ENCODE results near the gene DSG4. TPM values are rescaled to one million over a fixed set of nuclear protein-coding genes. Genes with fewer than 3 reads are reported as not detected.

Gene DSG4
- total and polyA plus RNA-seq, 9 of the 15 experiments (the other 6 are each of a cell fraction or from before 2014, with no cell fraction given) = not detected

- Histone ChIP-seq H3K4me2 (ENCODE audit: insufficient read depth, low read length) (no peak overlapping the region), H3K36me3 (ENCODE audit: control insufficient read depth, insufficient read depth, low read length) (no peaks in the 10 kb centered on the region), H3K79me2 (ENCODE audit: control insufficient read depth, insufficient read depth, low read length) (no peaks in the 10 kb centered on the region), H3K4me3 (no peak overlapping the region), H2AFZ (ENCODE audit: low read depth, low read length) (no peak overlapping the region), H3K4me1 (replicated peaks in 1 of 2; ENCODE audit: control insufficient read depth in 2 of 2, insufficient read depth in 2 of 2, low read length in 2 of 2) (no peaks in the 10 kb centered on the region), H3K27me3 (ENCODE audit: control insufficient read depth in 2 of 2, insufficient read depth in 2 of 2, low read length in 2 of 2) (no peaks in the 10 kb centered on the region; a peak in 1 of 5 replicates), H3K9me1 (ENCODE audit: control insufficient read depth, insufficient read depth, low read length) (no peaks in the 10 kb centered on the region), H4K20me1 (replicated peaks; ENCODE audit: control insufficient read depth, insufficient read depth, low read length) (no peaks in the 10 kb centered on the region), H3K9ac (ENCODE audit: insufficient read depth in 1 of 2, low read depth in 2 of 2, low read length in 2 of 2) (no peak overlapping the region), H3K9me3 (replicated peaks; ENCODE audit: control insufficient read depth, insufficient read depth, low read depth, low read length) (no peaks in the 10 kb centered on the region), H3K27ac (ENCODE audit: extremely low read depth, low read depth, low read length) (no peak overlapping the region)
- WGBS (ENCODE audit: insufficient coverage, low coverage, missing lambda C conversion rate) = 22% methylated on average over 3 of the region's 3 CpGs
- DNase-seq (ENCODE audit: extremely low read depth in 1 of 4, low spot score in 3 of 4) (no peak), FAIRE-seq (peak; percentile 15), ATAC-seq (no peak)
- in situ Hi-C loops (cut with MboI) = no loop called here
- POLR2A ChIA-PET = no interaction called here
- TF ChIP-seq ZNF184 (CRISPR knock-in tag; IDR thresholded peaks at IDR 0.05) (no peak), TCF7 (IDR thresholded peaks at IDR 0.05; ENCODE audit: borderline replicate concordance) (no peak), IRF1 (CRISPR knock-in tag; IDR thresholded peaks at IDR 0.05; ENCODE audit: borderline replicate concordance) (no peak), FOSL1 (tag; conservative IDR thresholded peaks at IDR 0.05) (peak; percentile 85), TAF1 (IDR thresholded peaks at IDR 0.05; ENCODE audit: control insufficient read depth, extremely low read depth, insufficient read depth, low read length, severe bottlenecking) (no peak), ZEB2 (IDR thresholded peaks at IDR 0.05) (no peak), SNRNP70 (optimal IDR thresholded peaks at IDR 0.05; ENCODE audit: low read depth, low read length) (no peak), NR0B1 (IDR thresholded peaks at IDR 0.05; ENCODE audit: partially characterized antibody) (no peak), MEIS2 (IDR thresholded peaks at IDR 0.05; ENCODE audit: partially characterized antibody) (no peak), NEUROD1 (IDR thresholded peaks at IDR 0.05; ENCODE audit: borderline replicate concordance, low read depth, low read length, partially characterized antibody) (no peak), JUND (IDR thresholded peaks at IDR 0.05; ENCODE audit: borderline replicate concordance, low read depth, low read length) (no peak), JUND (tag; IDR thresholded peaks at IDR 0.05; ENCODE audit: borderline replicate concordance, low read depth, low read length) (0 out of 3 replicates have a peak, but pooled peaks have one; percentile 26), ZBED1 (IDR thresholded peaks at IDR 0.05) (no peak)
- TF ChIP-seq, protein P1, sequence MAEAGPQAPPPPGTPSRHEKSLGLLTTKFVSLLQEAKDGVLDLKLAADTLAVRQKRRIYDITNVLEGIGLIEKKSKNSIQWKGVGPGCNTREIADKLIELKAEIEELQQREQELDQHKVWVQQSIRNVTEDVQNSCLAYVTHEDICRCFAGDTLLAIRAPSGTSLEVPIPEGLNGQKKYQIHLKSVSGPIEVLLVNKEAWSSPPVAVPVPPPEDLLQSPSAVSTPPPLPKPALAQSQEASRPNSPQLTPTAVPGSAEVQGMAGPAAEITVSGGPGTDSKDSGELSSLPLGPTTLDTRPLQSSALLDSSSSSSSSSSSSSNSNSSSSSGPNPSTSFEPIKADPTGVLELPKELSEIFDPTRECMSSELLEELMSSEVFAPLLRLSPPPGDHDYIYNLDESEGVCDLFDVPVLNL (CRISPR knock-in tag; IDR thresholded peaks at IDR 0.05; ENCODE audit: low read depth) = no peak
- intact Hi-C loops (cut with micrococcal nuclease) = no loop called here
- no TSS peak for BruUV-seq (replicated peaks)
- CTCF ChIA-PET (ENCODE audit: low intra/inter-chr PET ratio) = interaction anchor here (0.6 kb wide), 1 partner anchor 15 kb away, joined by 6 read pairs; no protein-coding TSS in a partner anchor
Measured at GRCh38 chr18:31454066-31454708, 77.6 kb downstream of the DSG4 start.

Data from K562 (cell line).